B cell (primary cell): ENCODE results near the gene VAC14.

Source experiments
- CTCF ChIP-seq: fragments of 200-600 bp; IDR thresholded peaks from one replicate; pipeline ENCODE4 v1.8.0; 2022; ENCODE audit warnings: antibody characterized with exemption, mild to moderate bottlenecking
- EZH2 ChIP-seq: IDR thresholded peaks from 2 replicates; pipeline ENCODE4 v1.6.1; 2012; ENCODE audit warnings: borderline replicate concordance, low read depth, mild to moderate bottlenecking, moderate library complexity, low read length; ENCODE audit not compliant: insufficient read depth, poor library complexity, severe bottlenecking

- TF ChIP-seq CTCF (no peak), EZH2 (no peak)
Observed at GRCh38 chr16:70744366-70744765, 56.6 kb downstream of the VAC14 start.
